ENCODE data around the gene ADGRG7. TPM values are rescaled to one million over a fixed set of nuclear protein-coding genes. Genes with fewer than 3 reads are reported as not detected.

Gene ADGRG7
- polyA plus RNA-seq, 2 of the 4 experiments (the other 2 are of a cell fraction), result 0.09 TPM; not detected in 1

DNA sequence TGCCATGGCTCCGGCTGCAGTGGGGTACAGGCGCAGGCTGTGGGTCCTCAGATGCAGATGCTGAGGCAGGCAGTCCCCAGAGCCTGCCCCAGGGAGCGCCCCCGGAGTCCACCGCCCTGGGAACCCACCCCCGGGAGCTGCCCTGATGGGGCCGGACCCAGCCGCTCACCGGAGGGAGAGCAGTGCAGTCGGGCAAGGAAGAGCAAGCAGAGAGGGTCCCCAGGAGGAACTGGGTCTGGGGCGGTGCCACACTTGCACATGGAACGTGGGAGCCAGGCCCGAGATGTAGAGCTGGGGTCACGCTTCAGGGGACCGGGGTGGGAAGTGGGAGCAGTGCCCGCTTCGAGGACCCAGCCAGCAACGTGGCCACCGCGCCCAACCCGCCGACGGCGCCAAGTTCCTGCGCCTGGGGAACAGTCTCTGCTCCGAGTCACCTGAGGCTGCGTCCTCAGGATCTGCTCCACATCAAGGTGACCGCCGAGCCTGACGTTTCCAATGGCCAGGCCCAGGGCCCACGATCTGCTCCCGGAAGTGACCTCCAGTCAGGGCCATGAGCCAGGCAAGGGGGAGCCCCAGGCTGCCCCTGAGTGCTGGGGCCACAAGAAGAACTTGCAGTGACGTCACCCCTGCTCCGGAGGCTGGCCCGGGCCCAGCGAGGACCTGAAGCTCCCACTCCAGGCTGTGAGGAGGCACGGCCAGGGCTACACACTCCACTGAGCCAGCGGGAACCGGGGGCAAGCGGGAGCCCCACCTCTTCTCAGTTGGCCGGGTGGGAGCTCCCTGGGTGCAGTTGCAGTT, 72.9 kb downstream of the ADGRG7 start (continued):
- no peak for TF ChIP-seq MAZ (IDR thresholded peaks at IDR 0.05; ENCODE audit: borderline replicate concordance, low read depth, low read length)

DNA sequence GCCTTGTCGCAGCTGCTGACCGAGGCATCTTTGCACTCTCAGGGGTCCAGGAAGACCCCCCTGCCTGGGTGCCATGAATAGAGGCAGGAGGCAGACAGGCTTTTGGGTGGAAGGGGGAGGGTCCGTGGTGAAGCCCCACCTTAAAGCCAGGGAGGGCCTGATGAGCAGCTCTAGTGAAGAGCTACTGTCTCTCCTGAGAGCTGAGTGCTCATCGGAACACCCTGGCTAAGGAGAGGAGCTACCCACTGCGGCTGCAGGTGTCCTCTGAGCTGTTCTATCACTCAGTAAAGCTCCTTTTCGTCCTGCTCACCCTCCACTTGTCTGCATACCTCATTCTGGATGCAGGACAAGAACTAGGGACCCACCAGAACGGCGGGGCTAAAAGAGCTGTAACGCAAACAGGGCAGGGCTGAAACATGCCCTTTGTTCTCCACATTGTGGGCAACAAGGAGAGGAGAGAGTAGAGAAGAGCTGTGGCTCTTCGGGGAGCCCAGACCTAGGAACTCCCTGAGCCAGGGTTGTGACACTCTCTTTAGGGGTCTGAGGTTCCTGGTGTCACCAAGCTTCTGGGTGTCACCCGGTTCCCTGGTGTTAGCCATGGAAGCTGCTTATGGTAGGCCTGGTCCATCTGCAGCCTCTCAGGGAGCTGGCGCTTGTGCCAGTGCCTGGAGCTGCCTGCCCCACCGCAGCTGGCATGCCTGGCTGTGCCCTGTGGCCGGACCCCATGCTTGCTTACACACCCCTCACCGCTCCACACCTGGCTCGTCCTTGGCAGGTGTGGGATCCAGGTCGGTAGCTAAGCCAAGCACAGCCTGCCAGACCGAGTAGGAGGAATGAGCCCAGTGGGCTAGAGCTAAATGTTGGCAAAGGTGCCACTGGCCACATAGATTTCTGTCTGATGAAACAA, 73.7 kb downstream of the ADGRG7 start:
- Histone ChIP-seq H3K4me2 (no peak overlapping the region), H3K9me3 (no peaks in the 10 kb centered on the region), H3K4me1 (no peaks in the 10 kb centered on the region), H3K4me3 (no peak overlapping the region), H3K27ac (no peak overlapping the region)
- DNase-seq (ENCODE audit: low read depth in 1 of 2, low spot score in 1 of 2) (no peak), FAIRE-seq (no peak), ATAC-seq (peak; percentile 49 to 54; a peak in 5 of 6 replicates)
- TF ChIP-seq MAZ (IDR thresholded peaks at IDR 0.05; ENCODE audit: borderline replicate concordance, low read depth, low read length) (no peak), JUN (IDR thresholded peaks at IDR 0.05) (no peak), JUNB (IDR thresholded peaks at IDR 0.05) (no peak), EHMT2 (IDR thresholded peaks at IDR 0.05; ENCODE audit: low read depth) (no peak), CHD4 (IDR thresholded peaks at IDR 0.05; ENCODE audit: borderline replicate concordance) (no peak)
- POLR2A ChIA-PET, result interaction anchor here (1.1 kb wide), 1 partner anchor 26 kb away, joined by 3 read pairs; the partner anchor contains the start of gene TFG
- CTCF ChIA-PET, result interaction anchor here (1.1 to 2.0 kb wide), 3 partner anchors 9 to 80 kb away, joined by 3 to 7 read pairs (median 5); no protein-coding TSS in a partner anchor
- 56% methylated on average over 13 of the region's 18 CpGs for WGBS (ENCODE audit: missing lambda C conversion rate)

DNA sequence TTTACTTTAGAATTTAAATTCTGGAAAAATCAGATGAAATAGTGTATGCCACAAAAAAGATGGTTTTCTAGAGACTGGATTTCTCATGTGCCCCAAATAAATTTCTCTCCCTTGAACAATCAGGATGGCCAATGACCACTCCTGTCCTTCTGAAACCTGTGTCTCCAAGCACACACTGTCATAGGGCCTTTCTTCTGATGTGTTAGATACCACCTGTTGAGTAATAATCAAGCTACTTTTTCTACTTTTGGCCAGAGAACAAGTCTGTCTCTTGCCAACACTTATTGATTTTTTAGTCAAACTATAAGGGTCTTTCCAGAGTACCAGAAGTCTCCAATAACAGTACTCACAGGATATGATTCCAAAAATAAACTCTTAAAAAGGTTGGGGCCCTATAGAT, 83.8 kb downstream of the ADGRG7 start:
- no peak overlapping the region for H3K27ac ChIP-seq
- no peak for TF ChIP-seq FOSL2 (IDR thresholded peaks at IDR 0.05)
- TF ChIP-seq FOSL2 (CRISPR knock-in tag; IDR thresholded peaks at IDR 0.05), result no peak
- no peak for TF ChIP-seq RFX5 (IDR thresholded peaks at IDR 0.05)
- TF ChIP-seq, protein P1, sequence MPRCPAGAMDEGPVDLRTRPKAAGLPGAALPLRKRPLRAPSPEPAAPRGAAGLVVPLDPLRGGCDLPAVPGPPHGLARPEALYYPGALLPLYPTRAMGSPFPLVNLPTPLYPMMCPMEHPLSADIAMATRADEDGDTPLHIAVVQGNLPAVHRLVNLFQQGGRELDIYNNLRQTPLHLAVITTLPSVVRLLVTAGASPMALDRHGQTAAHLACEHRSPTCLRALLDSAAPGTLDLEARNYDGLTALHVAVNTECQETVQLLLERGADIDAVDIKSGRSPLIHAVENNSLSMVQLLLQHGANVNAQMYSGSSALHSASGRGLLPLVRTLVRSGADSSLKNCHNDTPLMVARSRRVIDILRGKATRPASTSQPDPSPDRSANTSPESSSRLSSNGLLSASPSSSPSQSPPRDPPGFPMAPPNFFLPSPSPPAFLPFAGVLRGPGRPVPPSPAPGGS (IDR thresholded peaks at IDR 0.05), result no peak
- TF ChIP-seq, protein P2, sequence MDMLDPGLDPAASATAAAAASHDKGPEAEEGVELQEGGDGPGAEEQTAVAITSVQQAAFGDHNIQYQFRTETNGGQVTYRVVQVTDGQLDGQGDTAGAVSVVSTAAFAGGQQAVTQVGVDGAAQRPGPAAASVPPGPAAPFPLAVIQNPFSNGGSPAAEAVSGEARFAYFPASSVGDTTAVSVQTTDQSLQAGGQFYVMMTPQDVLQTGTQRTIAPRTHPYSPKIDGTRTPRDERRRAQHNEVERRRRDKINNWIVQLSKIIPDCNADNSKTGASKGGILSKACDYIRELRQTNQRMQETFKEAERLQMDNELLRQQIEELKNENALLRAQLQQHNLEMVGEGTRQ (IDR thresholded peaks at IDR 0.05), result no peak
- TF ChIP-seq ZSCAN20 (CRISPR knock-in tag; IDR thresholded peaks at IDR 0.05), result no peak
- no peak for TF ChIP-seq EHMT2 (IDR thresholded peaks at IDR 0.05; ENCODE audit: low read depth)
- no peak for TF ChIP-seq HOXB5 (CRISPR knock-in tag; IDR thresholded peaks at IDR 0.05)
- no peak for TF ChIP-seq CBX8 (IDR thresholded peaks at IDR 0.05)
- TF ChIP-seq TP53 (CRISPR knock-in tag; IDR thresholded peaks at IDR 0.05), result no peak
- no peak for TF ChIP-seq MAZ (IDR thresholded peaks at IDR 0.05; ENCODE audit: borderline replicate concordance, low read depth, low read length)
- TF ChIP-seq NFE2L2 (conservative IDR thresholded peaks at IDR 0.05; ENCODE audit: low read length), result no peak
- no peak for TF ChIP-seq HOXB13 (CRISPR knock-in tag; IDR thresholded peaks at IDR 0.05; ENCODE audit: low read depth)
- TF ChIP-seq, protein P3, sequence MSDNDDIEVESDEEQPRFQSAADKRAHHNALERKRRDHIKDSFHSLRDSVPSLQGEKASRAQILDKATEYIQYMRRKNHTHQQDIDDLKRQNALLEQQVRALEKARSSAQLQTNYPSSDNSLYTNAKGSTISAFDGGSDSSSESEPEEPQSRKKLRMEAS (IDR thresholded peaks at IDR 0.05), result no peak
- no peak for ATAC-seq
- DNase-seq (ENCODE audit: low read depth in 1 of 2, low spot score in 1 of 2), result no peak
- ChIA-PET CTCF (interaction anchor here (1.7 kb wide), 1 partner anchor 11 kb away, joined by 7 read pairs; no protein-coding TSS in a partner anchor), POLR2A (no interaction called here)
- no peak overlapping the region for H3K4me2 ChIP-seq
- no peak for FAIRE-seq
- no peaks in the 10 kb centered on the region for H3K9me3 ChIP-seq
- H3K4me3 ChIP-seq, result no peak overlapping the region
- no peaks in the 10 kb centered on the region for H3K4me1 ChIP-seq

DNA sequence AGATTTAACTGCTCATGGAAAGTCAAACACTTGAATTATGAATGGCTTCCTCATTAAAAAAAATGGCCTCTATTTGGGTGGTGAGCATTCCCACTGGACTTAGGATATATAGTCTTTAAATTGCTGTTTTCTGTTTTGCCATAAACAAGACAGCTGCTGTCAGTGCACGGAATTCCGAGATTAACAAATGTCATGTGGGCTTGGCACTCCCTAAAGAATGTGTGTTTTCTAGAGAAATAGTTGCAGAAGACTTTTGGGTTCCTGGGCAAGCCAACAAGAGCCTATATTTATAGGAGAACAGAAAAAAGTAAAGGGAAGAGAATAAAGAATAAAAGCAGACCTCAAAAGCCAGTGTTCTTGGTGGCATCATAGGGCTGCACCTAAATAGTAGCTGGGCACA, 86.3 kb downstream of the ADGRG7 start:
- no peak for DNase-seq (ENCODE audit: low read depth in 1 of 2, low spot score in 1 of 2)
- H3K4me2 ChIP-seq, result no peak overlapping the region

More for the DNA sequence above, 86.3 kb downstream of the ADGRG7 start:
- Histone ChIP-seq H3K4me1 (no peaks in the 10 kb centered on the region), H3K9me3 (no peaks in the 10 kb centered on the region), H3K27ac (no peak overlapping the region), H3K4me3 (no peak overlapping the region)
- TF ChIP-seq RAD21 (conservative IDR thresholded peaks at IDR 0.05 in 1 of 2, IDR thresholded peaks at IDR 0.05 in 1 of 2) (no peak), EP300 (IDR thresholded peaks at IDR 0.05) (no peak), GATA3 (IDR thresholded peaks at IDR 0.05; ENCODE audit: borderline replicate concordance) (no peak), ZFP36 (IDR thresholded peaks at IDR 0.05; ENCODE audit: borderline replicate concordance, partially characterized antibody) (no peak), POLR2A (IDR thresholded peaks at IDR 0.05; ENCODE audit: low read length) (no peak), RNF2 (IDR thresholded peaks at IDR 0.05; ENCODE audit: borderline replicate concordance, low read depth) (no peak), CEBPB (IDR thresholded peaks at IDR 0.05) (no peak)
- TF ChIP-seq, protein P4, sequence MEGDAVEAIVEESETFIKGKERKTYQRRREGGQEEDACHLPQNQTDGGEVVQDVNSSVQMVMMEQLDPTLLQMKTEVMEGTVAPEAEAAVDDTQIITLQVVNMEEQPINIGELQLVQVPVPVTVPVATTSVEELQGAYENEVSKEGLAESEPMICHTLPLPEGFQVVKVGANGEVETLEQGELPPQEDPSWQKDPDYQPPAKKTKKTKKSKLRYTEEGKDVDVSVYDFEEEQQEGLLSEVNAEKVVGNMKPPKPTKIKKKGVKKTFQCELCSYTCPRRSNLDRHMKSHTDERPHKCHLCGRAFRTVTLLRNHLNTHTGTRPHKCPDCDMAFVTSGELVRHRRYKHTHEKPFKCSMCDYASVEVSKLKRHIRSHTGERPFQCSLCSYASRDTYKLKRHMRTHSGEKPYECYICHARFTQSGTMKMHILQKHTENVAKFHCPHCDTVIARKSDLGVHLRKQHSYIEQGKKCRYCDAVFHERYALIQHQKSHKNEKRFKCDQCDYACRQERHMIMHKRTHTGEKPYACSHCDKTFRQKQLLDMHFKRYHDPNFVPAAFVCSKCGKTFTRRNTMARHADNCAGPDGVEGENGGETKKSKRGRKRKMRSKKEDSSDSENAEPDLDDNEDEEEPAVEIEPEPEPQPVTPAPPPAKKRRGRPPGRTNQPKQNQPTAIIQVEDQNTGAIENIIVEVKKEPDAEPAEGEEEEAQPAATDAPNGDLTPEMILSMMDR (IDR thresholded peaks at IDR 0.05), result no peak
- WGBS (ENCODE audit: missing lambda C conversion rate), result 68% methylated on average over 2 of the region's 2 CpGs
- no peak for FAIRE-seq
- POLR2A ChIA-PET, result no interaction called here
- CTCF ChIA-PET, result interaction anchor here (0.7 kb wide), 1 partner anchor 21 kb away, joined by 3 read pairs; no protein-coding TSS in a partner anchor
- no peak for ATAC-seq
